Stimulated activated memory B cell treated with anti-CD40 and anti-IgM and Interleukin-4, amounts not matched to agents 10 μg/mL and 1 μg/mL and 100 μg/mL, for 72 hours (primary cell): ENCODE results near the gene VSNL1.

Experiments
- ATAC-seq: fragments of 150-1000 bp; cut with Tn5 transposase; 2 replicates; pipeline ENCODE4 v1.10.0; 2021
- H3K27ac Mint-ChIP-seq: one replicate; pipeline ENCODE4 v1.8.0; 2022; ENCODE audit warnings: mild to moderate bottlenecking, mixed read lengths
- H3K27me3 Mint-ChIP-seq: one replicate; pipeline ENCODE4 v1.8.0; 2022; ENCODE audit warnings: mixed read lengths
- H3K36me3 Mint-ChIP-seq: one replicate; pipeline ENCODE4 v1.8.0; 2022; ENCODE audit warnings: mixed read lengths
- H3K4me1 Mint-ChIP-seq: one replicate; pipeline ENCODE4 v1.8.0; 2022; ENCODE audit warnings: mixed read lengths
- H3K4me3 Mint-ChIP-seq: one replicate; pipeline ENCODE4 v1.8.0; 2022; ENCODE audit warnings: mild to moderate bottlenecking, moderate library complexity, mixed read lengths
- H3K9me3 Mint-ChIP-seq: one replicate; pipeline ENCODE4 v1.8.0; 2022; ENCODE audit warnings: mixed read lengths

The VSNL1 gene

GRCh38 chr2:17628349-17629261 is 88.1 kb downstream of the VSNL1 start:
- peaks cover 9% of the 10 kb centered on the region for H3K27me3 Mint-ChIP-seq
- H3K36me3 Mint-ChIP-seq: no peaks in the 10 kb centered on the region
- peaks cover 9% of the 10 kb centered on the region for H3K9me3 Mint-ChIP-seq
- no peak overlapping the region for H3K27ac Mint-ChIP-seq
- H3K4me3 Mint-ChIP-seq: no peak overlapping the region
- no peak for ATAC-seq
- H3K4me1 Mint-ChIP-seq: no peaks in the 10 kb centered on the region

- H3K27ac Mint-ChIP-seq: no peak overlapping the region
- no peak overlapping the region for H3K4me3 Mint-ChIP-seq
- H3K4me1 Mint-ChIP-seq: no peaks in the 10 kb centered on the region
- no peaks in the 10 kb centered on the region for H3K36me3 Mint-ChIP-seq
- ATAC-seq: no peak
- peaks cover 6% of the 10 kb centered on the region for H3K9me3 Mint-ChIP-seq
- peaks cover 9% of the 10 kb centered on the region for H3K27me3 Mint-ChIP-seq
These were observed 89.6 kb downstream of the VSNL1 start for GRCh38 chr2:17630089-17630488.

- H3K27me3 Mint-ChIP-seq: peaks cover 2% of the 10 kb centered on the region
These were observed 94.5 kb downstream of the VSNL1 start for GRCh38 chr2:17634997-17635396.

GRCh38 chr2:17636257-17636656 is 95.8 kb downstream of the VSNL1 start:
- no peak overlapping the region for H3K27ac Mint-ChIP-seq
- no peaks in the 10 kb centered on the region for H3K36me3 Mint-ChIP-seq
- H3K27me3 Mint-ChIP-seq: no peaks in the 10 kb centered on the region
- H3K4me3 Mint-ChIP-seq: no peak overlapping the region
- ATAC-seq: no peak
- no peaks in the 10 kb centered on the region for H3K4me1 Mint-ChIP-seq
- H3K9me3 Mint-ChIP-seq: no peaks in the 10 kb centered on the region

More at GRCh38 chr2:17634997-17635396, 94.5 kb downstream of the VSNL1 start:
- Mint-ChIP-seq H3K27ac (no peak overlapping the region), H3K36me3 (no peaks in the 10 kb centered on the region), H3K4me3 (no peak overlapping the region), H3K9me3 (no peaks in the 10 kb centered on the region), H3K4me1 (no peaks in the 10 kb centered on the region)
- no peak for ATAC-seq

- no peak for ATAC-seq
- H3K4me3 Mint-ChIP-seq: no peak overlapping the region
- no peaks in the 10 kb centered on the region for H3K27me3 Mint-ChIP-seq
- H3K4me1 Mint-ChIP-seq: no peaks in the 10 kb centered on the region
- H3K9me3 Mint-ChIP-seq: no peaks in the 10 kb centered on the region
- no peaks in the 10 kb centered on the region for H3K36me3 Mint-ChIP-seq
- no peak overlapping the region for H3K27ac Mint-ChIP-seq
These were observed 96.8 kb downstream of the VSNL1 start for GRCh38 chr2:17637131-17637906.

GRCh38 chr2:17638196-17638743 is 97.8 kb downstream of the VSNL1 start:
- ATAC-seq: no peak
- H3K36me3 Mint-ChIP-seq: peaks cover 5% of the 10 kb centered on the region
- H3K27ac Mint-ChIP-seq: no peak overlapping the region
- no peak overlapping the region for H3K4me3 Mint-ChIP-seq
- no peaks in the 10 kb centered on the region for H3K9me3 Mint-ChIP-seq
- H3K4me1 Mint-ChIP-seq: peaks cover 5% of the 10 kb centered on the region
- H3K27me3 Mint-ChIP-seq: no peaks in the 10 kb centered on the region

GRCh38 chr2:17640406-17640805 is 99.9 kb downstream of the VSNL1 start:
- Mint-ChIP-seq H3K4me1 (peaks cover 5% of the 10 kb centered on the region), H3K27me3 (no peaks in the 10 kb centered on the region), H3K9me3 (no peaks in the 10 kb centered on the region), H3K4me3 (no peak overlapping the region), H3K27ac (no peak overlapping the region), H3K36me3 (peaks cover 5% of the 10 kb centered on the region)
- ATAC-seq: no peak

GRCh38 chr2:17643031-17643615 is 102.6 kb downstream of the VSNL1 start:
- Mint-ChIP-seq H3K4me1 (peaks cover 13% of the 10 kb centered on the region), H3K27ac (no peak overlapping the region), H3K36me3 (peaks cover 5% of the 10 kb centered on the region), H3K9me3 (no peaks in the 10 kb centered on the region), H3K4me3 (no peak overlapping the region), H3K27me3 (no peaks in the 10 kb centered on the region)
- ATAC-seq: no peak

- no peaks in the 10 kb centered on the region for H3K9me3 Mint-ChIP-seq
- peaks cover 13% of the 10 kb centered on the region for H3K4me1 Mint-ChIP-seq
- no peak for ATAC-seq
- H3K27me3 Mint-ChIP-seq: no peaks in the 10 kb centered on the region
- H3K27ac Mint-ChIP-seq: no peak overlapping the region
- peaks cover 5% of the 10 kb centered on the region for H3K36me3 Mint-ChIP-seq
- H3K4me3 Mint-ChIP-seq: no peak overlapping the region
These were observed 104.7 kb downstream of the VSNL1 start for GRCh38 chr2:17644997-17645720.

GRCh38 chr2:17646081-17646554 is 105.6 kb downstream of the VSNL1 start:
- Mint-ChIP-seq H3K9me3 (no peaks in the 10 kb centered on the region), H3K4me3 (no peak overlapping the region), H3K27ac (no peak overlapping the region), H3K4me1 (peaks cover 13% of the 10 kb centered on the region), H3K27me3 (no peaks in the 10 kb centered on the region), H3K36me3 (peaks cover 5% of the 10 kb centered on the region)
- peak; percentile 76 for ATAC-seq

GRCh38 chr2:17646838-17647701 is 106.6 kb downstream of the VSNL1 start:
- H3K27ac Mint-ChIP-seq: no peak overlapping the region
- no peak for ATAC-seq
- H3K27me3 Mint-ChIP-seq: no peaks in the 10 kb centered on the region
- H3K9me3 Mint-ChIP-seq: no peaks in the 10 kb centered on the region
- no peak overlapping the region for H3K4me3 Mint-ChIP-seq
- peaks cover 8% of the 10 kb centered on the region for H3K36me3 Mint-ChIP-seq
- H3K4me1 Mint-ChIP-seq: peaks cover 13% of the 10 kb centered on the region

- ATAC-seq: no peak
- no peak overlapping the region for H3K4me3 Mint-ChIP-seq
- H3K9me3 Mint-ChIP-seq: no peaks in the 10 kb centered on the region
- H3K4me1 Mint-ChIP-seq: peaks cover 7% of the 10 kb centered on the region
- no peak overlapping the region for H3K27ac Mint-ChIP-seq
- H3K36me3 Mint-ChIP-seq: peaks cover 6% of the 10 kb centered on the region
- H3K27me3 Mint-ChIP-seq: no peaks in the 10 kb centered on the region
These were observed 108.1 kb downstream of the VSNL1 start for GRCh38 chr2:17648581-17648980.

GRCh38 chr2:17649026-17649425 is 108.5 kb downstream of the VSNL1 start:
- H3K9me3 Mint-ChIP-seq: no peaks in the 10 kb centered on the region

More at GRCh38 chr2:17649026-17649425, 108.5 kb downstream of the VSNL1 start:
- ATAC-seq: no peak
- H3K4me3 Mint-ChIP-seq: no peak overlapping the region
- H3K27ac Mint-ChIP-seq: no peak overlapping the region
- no peaks in the 10 kb centered on the region for H3K27me3 Mint-ChIP-seq
- H3K36me3 Mint-ChIP-seq: peaks cover 6% of the 10 kb centered on the region
- peaks cover 7% of the 10 kb centered on the region for H3K4me1 Mint-ChIP-seq
